ENCODE measurements around the gene MRPL12.
"Not testable (repeated sequence)": the region's sequence is repeated elsewhere in the genome, so short reads cannot be mapped to it uniquely, and the experiment has no call there.

The MRPL12 gene

DNA sequence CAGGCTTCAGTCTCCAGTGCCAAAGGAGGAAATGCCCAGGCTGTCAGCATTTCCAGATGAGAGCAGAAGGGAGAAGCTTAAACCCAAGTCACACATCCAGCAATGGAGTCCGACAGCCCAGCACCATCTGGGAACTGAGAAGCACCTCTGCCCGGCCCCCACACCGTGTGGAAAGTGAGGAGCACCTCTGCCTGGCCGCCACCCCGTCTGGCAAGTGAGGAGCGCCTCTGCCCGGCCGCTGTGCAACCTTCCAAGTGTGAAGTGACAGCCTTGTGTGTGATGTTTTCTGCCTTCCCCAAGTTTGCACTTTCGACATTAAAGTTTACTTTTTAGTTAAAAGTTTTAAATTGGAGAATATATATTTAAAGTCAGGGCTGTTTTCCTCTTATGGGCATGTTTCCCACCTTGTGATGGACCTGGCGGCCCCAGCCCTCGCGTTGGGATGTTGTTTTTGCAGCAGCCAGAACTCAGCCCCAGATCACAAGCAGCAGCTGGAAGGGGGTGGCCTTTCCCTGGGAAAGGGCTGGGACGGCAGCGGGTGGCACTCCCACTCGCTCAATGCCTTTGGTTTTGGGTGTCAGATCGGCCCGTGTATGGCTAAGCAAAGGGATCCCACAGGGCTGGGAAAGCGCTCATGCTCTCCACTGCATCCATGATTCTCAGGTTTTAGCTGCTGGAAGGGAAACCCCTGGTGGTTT, 29.5 kb upstream of the MRPL12 start:
- Histone ChIP-seq H3K27ac (replicated peaks) (no peak overlapping the region), H3K27me3 (ENCODE audit: insufficient read depth, poor library complexity, severe bottlenecking) (no peaks in the 10 kb centered on the region), H3K4me3 (replicated peaks; ENCODE audit: insufficient read depth, low read length) (no peak overlapping the region)
- TF ChIP-seq SPI1 (IDR thresholded peaks at IDR 0.05; ENCODE audit: borderline replicate concordance, low read depth) (no peak), POLR2AphosphoS5 (IDR thresholded peaks at IDR 0.05; ENCODE audit: low read depth) (peak; percentile 54; the same call in 1 of the 2 replicates), GABPA (IDR thresholded peaks at IDR 0.05; ENCODE audit: low read depth) (no peak)
- TF ChIP-seq, protein P1, sequence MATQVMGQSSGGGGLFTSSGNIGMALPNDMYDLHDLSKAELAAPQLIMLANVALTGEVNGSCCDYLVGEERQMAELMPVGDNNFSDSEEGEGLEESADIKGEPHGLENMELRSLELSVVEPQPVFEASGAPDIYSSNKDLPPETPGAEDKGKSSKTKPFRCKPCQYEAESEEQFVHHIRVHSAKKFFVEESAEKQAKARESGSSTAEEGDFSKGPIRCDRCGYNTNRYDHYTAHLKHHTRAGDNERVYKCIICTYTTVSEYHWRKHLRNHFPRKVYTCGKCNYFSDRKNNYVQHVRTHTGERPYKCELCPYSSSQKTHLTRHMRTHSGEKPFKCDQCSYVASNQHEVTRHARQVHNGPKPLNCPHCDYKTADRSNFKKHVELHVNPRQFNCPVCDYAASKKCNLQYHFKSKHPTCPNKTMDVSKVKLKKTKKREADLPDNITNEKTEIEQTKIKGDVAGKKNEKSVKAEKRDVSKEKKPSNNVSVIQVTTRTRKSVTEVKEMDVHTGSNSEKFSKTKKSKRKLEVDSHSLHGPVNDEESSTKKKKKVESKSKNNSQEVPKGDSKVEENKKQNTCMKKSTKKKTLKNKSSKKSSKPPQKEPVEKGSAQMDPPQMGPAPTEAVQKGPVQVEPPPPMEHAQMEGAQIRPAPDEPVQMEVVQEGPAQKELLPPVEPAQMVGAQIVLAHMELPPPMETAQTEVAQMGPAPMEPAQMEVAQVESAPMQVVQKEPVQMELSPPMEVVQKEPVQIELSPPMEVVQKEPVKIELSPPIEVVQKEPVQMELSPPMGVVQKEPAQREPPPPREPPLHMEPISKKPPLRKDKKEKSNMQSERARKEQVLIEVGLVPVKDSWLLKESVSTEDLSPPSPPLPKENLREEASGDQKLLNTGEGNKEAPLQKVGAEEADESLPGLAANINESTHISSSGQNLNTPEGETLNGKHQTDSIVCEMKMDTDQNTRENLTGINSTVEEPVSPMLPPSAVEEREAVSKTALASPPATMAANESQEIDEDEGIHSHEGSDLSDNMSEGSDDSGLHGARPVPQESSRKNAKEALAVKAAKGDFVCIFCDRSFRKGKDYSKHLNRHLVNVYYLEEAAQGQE (IDR thresholded peaks at IDR 0.05; ENCODE audit: insufficient replicate concordance, low read depth), result no peak
- TF ChIP-seq, protein P2, sequence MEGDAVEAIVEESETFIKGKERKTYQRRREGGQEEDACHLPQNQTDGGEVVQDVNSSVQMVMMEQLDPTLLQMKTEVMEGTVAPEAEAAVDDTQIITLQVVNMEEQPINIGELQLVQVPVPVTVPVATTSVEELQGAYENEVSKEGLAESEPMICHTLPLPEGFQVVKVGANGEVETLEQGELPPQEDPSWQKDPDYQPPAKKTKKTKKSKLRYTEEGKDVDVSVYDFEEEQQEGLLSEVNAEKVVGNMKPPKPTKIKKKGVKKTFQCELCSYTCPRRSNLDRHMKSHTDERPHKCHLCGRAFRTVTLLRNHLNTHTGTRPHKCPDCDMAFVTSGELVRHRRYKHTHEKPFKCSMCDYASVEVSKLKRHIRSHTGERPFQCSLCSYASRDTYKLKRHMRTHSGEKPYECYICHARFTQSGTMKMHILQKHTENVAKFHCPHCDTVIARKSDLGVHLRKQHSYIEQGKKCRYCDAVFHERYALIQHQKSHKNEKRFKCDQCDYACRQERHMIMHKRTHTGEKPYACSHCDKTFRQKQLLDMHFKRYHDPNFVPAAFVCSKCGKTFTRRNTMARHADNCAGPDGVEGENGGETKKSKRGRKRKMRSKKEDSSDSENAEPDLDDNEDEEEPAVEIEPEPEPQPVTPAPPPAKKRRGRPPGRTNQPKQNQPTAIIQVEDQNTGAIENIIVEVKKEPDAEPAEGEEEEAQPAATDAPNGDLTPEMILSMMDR (IDR thresholded peaks at IDR 0.05; ENCODE audit: insufficient read depth, low read length), result no peak
- no peak for DNase-seq (ENCODE audit: low read depth in 1 of 2, low spot score in 1 of 2)

DNA sequence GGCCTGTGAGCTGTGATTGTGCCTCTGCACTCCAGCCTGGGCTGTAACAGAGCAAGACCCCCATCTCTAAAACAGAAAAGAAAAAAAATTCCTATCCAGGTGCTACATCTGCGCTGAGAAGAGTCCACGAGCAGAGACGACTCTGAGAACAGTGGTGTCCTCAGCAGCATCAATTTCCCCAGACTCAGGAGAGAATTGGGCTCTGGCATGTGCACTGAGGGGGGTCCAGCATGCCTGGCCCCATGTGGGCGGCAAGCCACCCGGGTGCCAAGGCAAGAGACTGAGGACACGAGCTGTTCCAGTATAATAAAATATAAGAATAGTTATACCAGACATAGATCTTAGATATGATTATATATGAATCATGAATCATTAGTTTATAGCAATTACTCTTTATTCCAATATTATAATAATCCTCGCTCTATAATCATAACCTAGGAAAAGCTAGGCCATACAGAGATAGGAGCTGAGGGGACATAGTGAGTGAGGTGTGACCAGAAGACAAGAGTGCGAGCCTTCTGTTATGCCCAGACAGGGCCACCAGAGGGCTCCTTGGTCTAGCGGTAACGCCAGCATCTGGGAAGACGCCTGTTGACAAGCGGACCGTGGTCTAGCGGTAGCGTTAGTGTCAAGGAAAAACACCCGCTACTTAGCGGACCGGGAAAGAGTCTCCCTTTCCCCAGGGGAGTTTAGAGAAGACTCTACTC, 27.5 kb upstream of the MRPL12 start:
- TF ChIP-seq, protein P2 (IDR thresholded peaks at IDR 0.05; ENCODE audit: insufficient read depth, low read length), result peak; percentile 28
- not testable (repeated sequence) for H3K27me3 ChIP-seq (ENCODE audit: insufficient read depth, poor library complexity, severe bottlenecking); H3K27ac ChIP-seq (replicated peaks); H3K4me3 ChIP-seq (replicated peaks; ENCODE audit: insufficient read depth, low read length)
- DNase-seq (ENCODE audit: low read depth in 1 of 2, low spot score in 1 of 2), result peak in 1 of 2 experiments; percentile 62

DNA sequence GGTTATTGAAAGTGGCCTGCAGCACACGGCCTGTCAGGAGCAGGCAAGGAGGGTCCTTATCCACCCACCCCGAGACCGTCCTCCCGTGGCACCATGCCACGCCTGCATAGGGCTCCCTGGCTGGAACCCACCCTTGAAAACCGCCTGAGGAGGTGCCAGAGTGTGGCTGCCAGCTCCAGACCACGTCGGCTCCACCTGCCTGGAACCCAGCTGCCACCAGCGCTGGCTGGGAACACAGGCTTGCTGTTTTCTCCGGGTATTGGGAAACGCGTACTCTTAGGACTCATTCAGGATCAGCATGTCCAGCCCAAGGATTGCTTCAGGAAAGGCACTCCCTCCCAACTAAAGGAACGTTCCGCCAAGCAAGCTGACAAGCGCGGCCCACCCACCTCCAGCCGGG, 26.3 kb upstream of the MRPL12 start:
- no peak for DNase-seq (ENCODE audit: low read depth in 1 of 2, low spot score in 1 of 2)

DNA sequence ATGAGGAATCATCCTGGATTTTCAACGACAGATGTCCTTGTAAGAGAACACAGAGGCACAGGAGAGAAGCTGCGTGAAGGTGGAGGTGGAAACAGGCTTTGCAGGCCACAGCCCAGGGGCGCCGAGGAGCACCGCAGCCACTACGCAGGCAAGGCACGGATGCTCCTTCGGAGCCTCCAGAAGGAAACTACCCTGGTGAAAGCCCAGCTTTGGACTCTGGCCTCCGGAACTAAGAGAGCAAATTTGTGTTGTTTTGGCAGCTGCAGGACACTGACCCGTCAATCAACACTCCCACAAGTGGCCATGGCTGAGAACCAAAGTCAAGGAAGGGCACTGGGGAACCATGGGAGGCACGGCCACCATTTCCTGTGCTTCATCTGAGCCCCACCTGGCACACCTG, 23.0 kb upstream of the MRPL12 start:
- no peak overlapping the region for H3K4me3 ChIP-seq (replicated peaks; ENCODE audit: insufficient read depth, low read length)
- no peaks in the 10 kb centered on the region for H3K27me3 ChIP-seq (ENCODE audit: insufficient read depth, poor library complexity, severe bottlenecking)
- no peak overlapping the region for H3K27ac ChIP-seq (replicated peaks)
- no peak for DNase-seq (ENCODE audit: low read depth in 1 of 2, low spot score in 1 of 2)
- TF ChIP-seq GABPA (IDR thresholded peaks at IDR 0.05; ENCODE audit: low read depth), result no peak
- TF ChIP-seq, protein P2 (IDR thresholded peaks at IDR 0.05; ENCODE audit: insufficient read depth, low read length), result no peak
- TF ChIP-seq POLR2AphosphoS5 (IDR thresholded peaks at IDR 0.05; ENCODE audit: low read depth), result no peak
- TF ChIP-seq, protein P1 (IDR thresholded peaks at IDR 0.05; ENCODE audit: insufficient replicate concordance, low read depth), result no peak
- TF ChIP-seq SPI1 (IDR thresholded peaks at IDR 0.05; ENCODE audit: borderline replicate concordance, low read depth), result no peak

More for the DNA sequence above, 26.3 kb upstream of the MRPL12 start:
- Histone ChIP-seq H3K27ac (replicated peaks) (no peak overlapping the region), H3K4me3 (replicated peaks; ENCODE audit: insufficient read depth, low read length) (no peak overlapping the region), H3K27me3 (ENCODE audit: insufficient read depth, poor library complexity, severe bottlenecking) (no peaks in the 10 kb centered on the region)
- TF ChIP-seq POLR2AphosphoS5 (IDR thresholded peaks at IDR 0.05; ENCODE audit: low read depth), result 0 out of 2 replicates have a peak, but pooled peaks have one; percentile 9
- TF ChIP-seq, protein P2 (IDR thresholded peaks at IDR 0.05; ENCODE audit: insufficient read depth, low read length), result no peak

Measured in HL-60 (cell line).